HepG2 (cell line): ENCODE measurements around the gene NEGR1. TPM values are rescaled to one million over a fixed set of nuclear protein-coding genes. Genes with fewer than 3 reads are reported as not detected.

Source experiments
- ATAC-seq: fragments of 200-7000 bp; cut with Tn5 transposase; 3 replicates; pipeline ENCODE4 v1.9.1; 2020; ENCODE audit warnings: mild to moderate bottlenecking, moderate library complexity
- BruUV-seq: library from RNA; stranded (reverse); fragments of 400-500 nt; replicated peaks from 2 replicates; lab custom pipeline; 2021; lab: Mats Ljungman, UMichigan
- CTCF ChIA-PET: fragments of 300-600 bp; formaldehyde crosslinking; extraction: SDS; loops from one replicate; lab custom pipeline; 2021; ENCODE audit warnings: low total read pairs, inconsistent platforms, low intra/inter-chr PET ratio; lab: Yijun Ruan, JAX
- POLR2A ChIA-PET: fragments of 350-600 bp; sonication (Branson Sonifier 250); formaldehyde crosslinking; loops from one replicate; lab custom pipeline; 2020; ENCODE audit warnings: antibody characterized with exemption, inconsistent platforms; lab: Yijun Ruan, JAX
- DNase-seq: peaks from one replicate; pipeline ENCODE4 v3.0.0-alpha.2; 2015; ENCODE audit warnings: low spot score
- FAIRE-seq: peaks from 3 replicates; lab custom pipeline; 2011; peaks lifted over from hg19 to GRCh38; lab: Jason Lieb, UNC
- H2AFZ ChIP-seq: one replicate; pipeline ENCODE4 v1.6.1; 2011; ENCODE audit warnings: low read length, inconsistent platforms
- H3K27ac ChIP-seq: fragments of 300-600 bp; 3 replicates; pipeline ENCODE4 v1.8.0; 2011; ENCODE audit warnings: mixed run types, mild to moderate bottlenecking, mixed read lengths, low read length, inconsistent platforms; ENCODE audit not compliant: insufficient read depth; ENCODE audit errors: extremely low read length
- H3K27me3 ChIP-seq, 2 experiments: fragments of 200-600 bp in 1 of 2; 2 replicates in 1 of 2; 3 replicates in 1 of 2; pipeline versions ENCODE4 v1.6.0 to v1.8.0; 2011; ENCODE audit warnings: low read length in 2 of 2, mild to moderate bottlenecking in 2 of 2, moderate library complexity in 2 of 2, inconsistent platforms in 1 of 2; ENCODE audit not compliant: insufficient read depth in 2 of 2, control insufficient read depth in 1 of 2
- H3K36me3 ChIP-seq, 2 experiments: fragments of 200-600 bp in 1 of 2; replicated peaks in 1 of 2; 2 replicates in 1 of 2; 3 replicates in 1 of 2; pipeline versions ENCODE4 v1.5.1 to v1.8.0; 2011; ENCODE audit warnings: low read length in 2 of 2, inconsistent platforms in 1 of 2; ENCODE audit not compliant: insufficient read depth in 2 of 2, control insufficient read depth in 1 of 2
- H3K4me1 ChIP-seq: 2 replicates; pipeline ENCODE4 v1.5.1; 2012; ENCODE audit warnings: low read length, inconsistent platforms; ENCODE audit not compliant: insufficient read depth
- H3K4me2 ChIP-seq: 2 replicates; pipeline ENCODE4 v1.6.0; 2011; ENCODE audit warnings: low read depth, low read length, inconsistent platforms
- H3K4me3 ChIP-seq, 3 experiments: fragments of 200-600 bp in 1 of 3; sonication (generic), shearing (Covaris generic) in 1 of 3; replicated peaks in 1 of 3; 2 replicates each; pipeline ENCODE4 v1.5.1; 2011 to 2016; ENCODE audit warnings: low read length in 3 of 3, inconsistent platforms in 2 of 3, low read depth in 2 of 3, mild to moderate bottlenecking in 2 of 3, control low read depth in 1 of 3, mixed read lengths in 1 of 3; ENCODE audit not compliant: insufficient read depth in 1 of 3
- H3K79me2 ChIP-seq: one replicate; pipeline ENCODE4 v1.6.1; 2011; ENCODE audit warnings: low read length, inconsistent platforms; ENCODE audit not compliant: insufficient read depth
- H3K9ac ChIP-seq: 2 replicates; pipeline ENCODE4 v1.6.0; 2011; ENCODE audit warnings: mild to moderate bottlenecking, low read depth, low read length, inconsistent platforms; ENCODE audit not compliant: insufficient read depth
- H3K9me3 ChIP-seq: 2 replicates; pipeline ENCODE4 v1.5.1; 2012; ENCODE audit warnings: mild to moderate bottlenecking, low read length
- H4K20me1 ChIP-seq: 2 replicates; pipeline ENCODE4 v1.6.0; 2011; ENCODE audit warnings: inconsistent platforms, mild to moderate bottlenecking, low read length, moderate library complexity; ENCODE audit not compliant: insufficient read depth
- CAMTA2 ChIP-seq: sonication (generic); formaldehyde crosslinking; IDR thresholded peaks from 2 replicates; pipeline ENCODE4 v1.4.0; 2020; ENCODE audit warnings: mild to moderate bottlenecking, missing genetic modification reagents, borderline replicate concordance
- GABPB1 ChIP-seq: IDR thresholded peaks from 2 replicates; pipeline ENCODE4 v1.6.1; 2016; ENCODE audit warnings: mild to moderate bottlenecking, missing genetic modification reagents, moderate library complexity, missing compliant biosample characterization
- GMEB2 ChIP-seq: IDR thresholded peaks from 2 replicates; pipeline ENCODE4 v1.6.1; 2016; ENCODE audit warnings: missing biosample characterization, missing genetic modification reagents, low read depth
- GPN1 ChIP-seq: sonication (generic); formaldehyde crosslinking; IDR thresholded peaks from 2 replicates; pipeline ENCODE4 v1.5.1; 2020; ENCODE audit warnings: missing genetic modification reagents, borderline replicate concordance
- GTF3A ChIP-seq: sonication (generic); formaldehyde crosslinking; conservative IDR thresholded peaks from 2 replicates; pipeline ENCODE4 v1.4.0; 2020; ENCODE audit warnings: mild to moderate bottlenecking, missing genetic modification reagents
- IRF9 ChIP-seq: sonication (generic); formaldehyde crosslinking; IDR thresholded peaks from 2 replicates; pipeline ENCODE4 v1.8.0; 2022; ENCODE audit warnings: missing genetic modification reagents, mild to moderate bottlenecking, borderline replicate concordance
- MEIS2 ChIP-seq: sonication (generic); formaldehyde crosslinking; IDR thresholded peaks from 2 replicates; pipeline ENCODE4 v1.9.0; 2021; ENCODE audit warnings: mild to moderate bottlenecking, missing genetic modification reagents
- NFE2L2 ChIP-seq: fragments of 150-350 bp; IDR thresholded peaks from 2 replicates; pipeline ENCODE4 v1.6.1; 2014; ENCODE audit warnings: low read length
- SIN3A ChIP-seq: IDR thresholded peaks from 2 replicates; pipeline ENCODE4 v1.6.1; 2011; ENCODE audit warnings: low read depth, mild to moderate bottlenecking, control low read depth, low read length, borderline replicate concordance
- SMARCC2 ChIP-seq: fragments of 450-650 bp; IDR thresholded peaks from 2 replicates; pipeline ENCODE4 v1.6.1; 2017; ENCODE audit warnings: antibody characterized with exemption, mild to moderate bottlenecking
- TMF1 ChIP-seq: sonication (generic); formaldehyde crosslinking; IDR thresholded peaks from 2 replicates; pipeline ENCODE4 v1.8.1; 2022; ENCODE audit warnings: low read depth, missing genetic modification reagents
- ZFP36L2 ChIP-seq: sonication (generic); formaldehyde crosslinking; IDR thresholded peaks from 2 replicates; pipeline ENCODE4 v1.4.0; 2020; ENCODE audit warnings: missing genetic modification reagents
- ZMYM4 ChIP-seq: sonication (generic); formaldehyde crosslinking; IDR thresholded peaks from 2 replicates; pipeline ENCODE4 v1.8.1; 2023; ENCODE audit warnings: mild to moderate bottlenecking, missing genetic modification reagents
- ZNF431 ChIP-seq: sonication (generic); formaldehyde crosslinking; IDR thresholded peaks from 2 replicates; pipeline ENCODE4 v1.9.0; 2022; ENCODE audit warnings: missing genetic modification reagents, low read depth, mild to moderate bottlenecking, borderline replicate concordance
- WGBS: methylation state at CpG from one replicate; pipeline ENCODE4 v1.1.6; 2017; ENCODE audit warnings: low lambda C conversion rate; 5-methylcytosine and 5-hydroxymethylcytosine counted together
- in situ Hi-C: cut with HindIII; loops from 2 replicates; pipeline ENCODE4 v1.10.0; 2017; ENCODE audit warnings: low pct_unique_long_range_greater_than_20kb; ENCODE audit not compliant: extremely low pct_ligation_motif_present
- intact Hi-C: fragments of 100-400 bp; cut with micrococcal nuclease; formaldehyde crosslinking; loops from one replicate; pipeline ENCODE4 v1.10.0; 2022; ENCODE audit not compliant: unreplicated experiment
- polyA plus RNA-seq, 8 experiments: library from polyadenylated mRNA; depleted of rRNA in 3 of 8; stranded (reverse) in 7 of 8; unstranded in 1 of 8; fragments of >200 nt; fragmentation: Illumina TruSeq in 4 of 8; extraction: Trizol in 4 of 8; gene quantifications; 2 replicates each; pipeline versions ENCODE4 v1.2.1 to v1.2.3, GENCODE V29; 2011 to 2016; ENCODE audit warnings: low read depth in 4 of 8, missing spikeins in 1 of 8, mixed read lengths in 1 of 8; ENCODE audit not compliant: insufficient read depth in 1 of 8
- total RNA-seq, 5 experiments: library from RNA; depleted of rRNA; stranded (reverse); fragments of >200 nt; fragmentation: Illumina TruSeq; extraction: Trizol; gene quantifications; 2 replicates each; pipeline ENCODE4 v1.2.3, GENCODE V29; 2016; ENCODE audit warnings: low read depth in 1 of 5
- TF ChIP-seq, protein P1 (sequence below): sonication (generic); formaldehyde crosslinking; IDR thresholded peaks from 2 replicates; pipeline ENCODE4 v1.5.0; 2020; ENCODE audit warnings: missing genetic modification reagents
- TF ChIP-seq, protein P2 (sequence below): sonication (generic); formaldehyde crosslinking; IDR thresholded peaks from 2 replicates; pipeline ENCODE4 v1.4.0; 2020; ENCODE audit warnings: missing genetic modification reagents

Gene NEGR1
- total and polyA plus RNA-seq, 2 of the 13 experiments (the other 11 are each of a cell fraction or from before 2014, with no cell fraction given) = not detected

- Histone ChIP-seq H3K79me2 (no peaks in the 10 kb centered on the region), H4K20me1 (no peaks in the 10 kb centered on the region), H3K4me2 (no peak overlapping the region), H3K9me3 (peaks cover 6% of the 10 kb centered on the region; the same call in 1 of the 2 replicates), H3K27me3 (no peaks in the 10 kb centered on the region; a peak in 1 of 5 replicates), H3K36me3 (no peaks in the 10 kb centered on the region), H3K27ac (no peak overlapping the region), H2AFZ (no peak overlapping the region), H3K9ac (no peak overlapping the region), H3K4me1 (no peaks in the 10 kb centered on the region), H3K4me3 (no peak overlapping the region)
- no peak for DNase-seq
- intact Hi-C loops (no loop called here), in situ Hi-C loops (no loop called here)
- ChIA-PET POLR2A (no interaction called here), CTCF (no interaction called here)
- 2% methylated on average over 3 of the region's 3 CpGs for WGBS
- ATAC-seq = no peak
- TF ChIP-seq GTF3A (CRISPR knock-in tag) = no peak
- no peak for TF ChIP-seq CAMTA2
- TF ChIP-seq GPN1 (CRISPR knock-in tag) = no peak
- no peak for TF ChIP-seq GABPB1
- TF ChIP-seq SMARCC2 = no peak
- no peak for TF ChIP-seq MEIS2 (CRISPR knock-in tag)
- TF ChIP-seq, protein P1, sequence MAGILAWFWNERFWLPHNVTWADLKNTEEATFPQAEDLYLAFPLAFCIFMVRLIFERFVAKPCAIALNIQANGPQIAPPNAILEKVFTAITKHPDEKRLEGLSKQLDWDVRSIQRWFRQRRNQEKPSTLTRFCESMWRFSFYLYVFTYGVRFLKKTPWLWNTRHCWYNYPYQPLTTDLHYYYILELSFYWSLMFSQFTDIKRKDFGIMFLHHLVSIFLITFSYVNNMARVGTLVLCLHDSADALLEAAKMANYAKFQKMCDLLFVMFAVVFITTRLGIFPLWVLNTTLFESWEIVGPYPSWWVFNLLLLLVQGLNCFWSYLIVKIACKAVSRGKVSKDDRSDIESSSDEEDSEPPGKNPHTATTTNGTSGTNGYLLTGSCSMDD (CRISPR knock-in tag) = no peak
- no peak for TF ChIP-seq ZNF431
- TF ChIP-seq TMF1 = no peak
- TF ChIP-seq IRF9 (CRISPR knock-in tag) = no peak
- TF ChIP-seq ZMYM4 = no peak
- TF ChIP-seq NFE2L2 = no peak
- no peak for TF ChIP-seq ZFP36L2 (CRISPR knock-in tag)
- no peak for TF ChIP-seq GMEB2 (CRISPR knock-in tag)
- TF ChIP-seq, protein P2, sequence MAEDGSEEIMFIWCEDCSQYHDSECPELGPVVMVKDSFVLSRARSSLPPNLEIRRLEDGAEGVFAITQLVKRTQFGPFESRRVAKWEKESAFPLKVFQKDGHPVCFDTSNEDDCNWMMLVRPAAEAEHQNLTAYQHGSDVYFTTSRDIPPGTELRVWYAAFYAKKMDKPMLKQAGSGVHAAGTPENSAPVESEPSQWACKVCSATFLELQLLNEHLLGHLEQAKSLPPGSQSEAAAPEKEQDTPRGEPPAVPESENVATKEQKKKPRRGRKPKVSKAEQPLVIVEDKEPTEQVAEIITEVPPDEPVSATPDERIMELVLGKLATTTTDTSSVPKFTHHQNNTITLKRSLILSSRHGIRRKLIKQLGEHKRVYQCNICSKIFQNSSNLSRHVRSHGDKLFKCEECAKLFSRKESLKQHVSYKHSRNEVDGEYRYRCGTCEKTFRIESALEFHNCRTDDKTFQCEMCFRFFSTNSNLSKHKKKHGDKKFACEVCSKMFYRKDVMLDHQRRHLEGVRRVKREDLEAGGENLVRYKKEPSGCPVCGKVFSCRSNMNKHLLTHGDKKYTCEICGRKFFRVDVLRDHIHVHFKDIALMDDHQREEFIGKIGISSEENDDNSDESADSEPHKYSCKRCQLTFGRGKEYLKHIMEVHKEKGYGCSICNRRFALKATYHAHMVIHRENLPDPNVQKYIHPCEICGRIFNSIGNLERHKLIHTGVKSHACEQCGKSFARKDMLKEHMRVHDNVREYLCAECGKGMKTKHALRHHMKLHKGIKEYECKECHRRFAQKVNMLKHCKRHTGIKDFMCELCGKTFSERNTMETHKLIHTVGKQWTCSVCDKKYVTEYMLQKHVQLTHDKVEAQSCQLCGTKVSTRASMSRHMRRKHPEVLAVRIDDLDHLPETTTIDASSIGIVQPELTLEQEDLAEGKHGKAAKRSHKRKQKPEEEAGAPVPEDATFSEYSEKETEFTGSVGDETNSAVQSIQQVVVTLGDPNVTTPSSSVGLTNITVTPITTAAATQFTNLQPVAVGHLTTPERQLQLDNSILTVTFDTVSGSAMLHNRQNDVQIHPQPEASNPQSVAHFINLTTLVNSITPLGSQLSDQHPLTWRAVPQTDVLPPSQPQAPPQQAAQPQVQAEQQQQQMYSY (CRISPR knock-in tag) = no peak
- no peak for TF ChIP-seq SIN3A
- FAIRE-seq = no peak
- no TSS peak for BruUV-seq
Observed at GRCh38 chr1:71918630-71919029, 363.7 kb downstream of the NEGR1 start.
